Iris pigment epithelial cell (primary cell): ENCODE data around the gene CCNG2.
"Not testable (repeated sequence)": the region's sequence is repeated elsewhere in the genome, so short reads cannot be mapped to it uniquely, and the experiment has no call there.

Experiments
- DNase-seq: peaks from one replicate; pipeline ENCODE4 v3.0.0-alpha.2; 2011; ENCODE audit warnings: low read depth

Gene CCNG2, protein sequence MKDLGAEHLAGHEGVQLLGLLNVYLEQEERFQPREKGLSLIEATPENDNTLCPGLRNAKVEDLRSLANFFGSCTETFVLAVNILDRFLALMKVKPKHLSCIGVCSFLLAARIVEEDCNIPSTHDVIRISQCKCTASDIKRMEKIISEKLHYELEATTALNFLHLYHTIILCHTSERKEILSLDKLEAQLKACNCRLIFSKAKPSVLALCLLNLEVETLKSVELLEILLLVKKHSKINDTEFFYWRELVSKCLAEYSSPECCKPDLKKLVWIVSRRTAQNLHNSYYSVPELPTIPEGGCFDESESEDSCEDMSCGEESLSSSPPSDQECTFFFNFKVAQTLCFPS

DNA sequence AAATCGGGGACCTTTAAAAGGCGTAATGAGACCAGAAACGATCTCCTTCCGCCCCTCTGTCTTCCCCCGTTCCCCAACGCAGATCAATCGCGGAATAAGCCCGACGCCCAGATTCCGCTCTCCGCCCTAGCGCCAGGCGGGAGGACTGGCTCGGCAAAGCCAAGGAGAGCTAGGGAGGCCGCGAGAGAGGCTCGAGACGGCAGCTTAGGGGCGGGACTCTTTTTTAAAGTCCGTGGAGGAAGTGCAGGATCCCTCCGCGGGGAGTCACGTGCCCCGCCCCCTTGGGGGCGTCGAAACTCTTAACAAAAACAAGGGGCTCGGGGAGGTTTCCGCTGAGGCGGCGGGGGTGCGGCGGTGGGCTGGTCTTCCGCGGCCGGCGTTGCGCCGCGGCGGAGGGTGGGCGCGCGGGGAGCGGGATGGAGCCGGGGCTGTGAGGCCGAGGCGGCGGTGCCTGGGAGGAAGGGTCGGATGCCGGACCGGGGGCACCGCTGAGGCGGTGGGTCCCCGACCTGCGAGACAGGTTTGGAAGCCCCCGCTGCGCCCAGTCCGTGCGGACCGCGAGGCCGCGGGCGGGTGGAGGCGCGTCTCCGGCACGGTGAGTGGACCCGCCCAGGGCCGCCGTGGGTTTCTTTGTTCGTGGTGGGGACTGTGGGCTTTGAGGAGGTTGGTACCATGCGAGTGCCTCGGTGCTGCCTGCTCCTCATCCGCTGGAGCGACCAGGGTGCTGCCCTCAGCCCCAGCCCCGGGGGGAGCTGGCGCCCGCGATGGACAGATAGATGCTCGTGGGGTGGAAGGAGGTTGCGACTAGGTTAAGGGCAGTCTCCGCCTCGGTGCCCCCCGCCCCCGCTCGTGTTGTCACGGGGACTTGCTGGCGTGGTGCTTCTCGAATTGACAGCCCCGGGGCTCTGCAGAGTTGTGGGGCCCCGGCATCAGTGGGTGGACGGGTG lies at the start of gene CCNG2:
Gene CCNG2, plus strand, starts transcription at position 296 of the 947 bp plus-strand sequence. CDS start 1,326 bp downstream, outside the sequence.
- peak; percentile 90 for DNase-seq

DNA sequence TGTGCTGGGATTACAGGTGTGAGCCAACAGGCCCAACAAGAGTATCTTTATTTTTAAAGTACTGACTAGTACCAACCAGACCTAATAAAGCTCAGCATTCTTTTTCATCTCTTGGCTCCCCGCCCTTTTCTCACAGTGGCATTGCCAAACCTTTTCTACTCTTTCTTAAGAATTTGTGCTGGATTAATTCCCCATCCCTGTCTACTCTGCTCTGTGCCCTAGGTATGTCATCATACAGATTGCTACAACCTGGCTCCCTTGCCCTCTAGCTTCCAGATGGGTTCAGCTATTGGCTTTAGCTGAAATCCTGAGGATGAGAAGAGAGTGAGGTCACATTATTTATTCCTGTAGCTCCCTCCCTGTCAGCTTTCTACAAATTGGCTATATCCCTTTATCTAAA lies 46.3 kb upstream of the CCNG2 start:
- no peak for DNase-seq

DNA sequence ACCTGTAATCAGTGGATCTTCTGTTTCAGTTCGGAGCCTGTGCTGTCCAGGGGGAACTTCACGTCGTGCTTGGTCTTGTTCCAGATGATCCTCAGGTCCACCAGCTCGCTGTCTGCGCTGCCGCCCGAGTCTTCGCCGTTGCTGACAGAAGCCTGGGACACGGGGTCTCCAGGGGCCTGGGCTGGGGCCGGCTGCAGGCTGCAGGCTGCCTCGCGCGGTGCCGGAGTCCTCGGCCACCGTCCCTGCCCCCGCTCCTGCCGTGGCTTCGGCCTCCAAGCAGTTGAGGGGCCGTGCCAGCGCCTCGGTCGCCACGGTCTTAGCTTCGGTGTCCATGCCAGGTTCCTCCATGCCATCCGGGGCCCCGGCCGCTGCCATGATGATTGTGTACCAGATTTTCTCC lies 43.9 kb upstream of the CCNG2 start:
- DNase-seq = no peak

DNA sequence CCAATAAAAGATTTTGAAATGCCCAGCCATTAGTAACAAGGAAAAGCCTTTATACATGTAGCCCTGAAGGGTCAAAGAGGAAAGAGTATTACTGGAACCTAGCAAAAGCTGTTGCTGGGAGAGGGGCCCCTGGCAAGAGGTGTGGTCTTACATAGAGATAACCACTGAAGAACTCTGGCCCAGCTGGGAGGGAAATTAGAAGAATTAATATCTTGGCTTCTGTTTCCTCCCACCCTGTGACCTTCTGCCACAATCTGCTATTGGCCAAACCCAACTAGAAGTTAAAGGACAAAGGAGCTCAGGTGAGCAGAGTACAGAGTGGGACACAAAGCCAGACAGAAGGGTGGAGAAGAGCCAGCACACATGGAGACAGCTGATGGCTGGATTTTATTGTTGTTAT lies 39.3 kb upstream of the CCNG2 start:
- DNase-seq = no peak

DNA sequence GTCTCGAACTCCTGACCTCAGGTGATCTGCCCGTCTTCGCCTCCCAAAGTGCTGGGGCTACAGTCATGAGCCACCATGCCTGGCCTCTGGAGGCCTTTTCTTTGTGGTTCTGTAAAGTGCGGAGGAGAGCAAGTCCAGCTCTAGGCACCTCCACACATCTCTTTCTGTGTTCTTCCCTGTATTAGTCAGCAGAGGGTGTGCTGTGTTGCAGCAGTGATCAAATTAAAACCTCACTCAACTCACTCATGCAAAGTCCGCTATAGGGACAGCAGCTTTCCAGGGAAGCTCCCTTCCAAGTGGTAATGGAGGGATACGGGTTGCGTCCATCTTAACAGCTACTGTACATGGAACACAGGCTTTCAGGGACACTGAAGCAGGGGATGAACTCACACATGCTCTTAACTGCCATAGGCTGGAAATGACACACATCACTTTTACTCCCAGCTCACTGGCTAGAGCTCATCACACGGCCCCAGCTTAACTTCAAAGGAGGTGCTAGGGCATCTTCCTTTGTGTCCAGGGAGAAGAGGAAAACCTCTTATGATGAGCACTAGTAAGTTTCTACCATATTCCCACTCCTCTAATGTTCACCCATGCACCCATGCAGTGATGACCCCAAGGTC lies 36.0 kb upstream of the CCNG2 start:
- DNase-seq = no peak

DNA sequence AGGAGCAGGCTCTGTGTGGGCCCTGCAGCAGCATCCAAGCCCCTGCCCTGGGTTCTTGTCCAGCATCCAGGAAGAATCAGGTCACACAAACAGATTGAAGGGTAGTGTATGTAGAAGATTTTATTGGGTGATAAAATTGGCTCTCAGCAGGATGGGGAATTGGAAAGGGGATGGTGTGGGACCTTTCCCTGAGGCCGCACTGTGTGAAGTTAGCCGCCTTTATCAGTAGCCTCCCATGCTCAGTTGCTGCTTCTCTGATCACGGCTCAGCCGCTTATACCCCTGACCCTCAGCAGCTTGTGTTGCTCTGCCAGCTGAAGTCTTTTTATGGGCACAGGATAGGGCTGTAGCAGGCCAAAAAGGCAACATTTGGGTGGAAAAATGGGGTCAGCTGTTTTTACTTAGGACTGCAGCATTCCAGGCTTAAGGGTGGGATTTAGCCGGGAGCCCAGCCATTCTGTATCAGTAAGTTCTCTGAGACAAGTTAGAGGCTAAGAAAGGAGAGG lies 35.2 kb upstream of the CCNG2 start:
- no peak for DNase-seq

DNA sequence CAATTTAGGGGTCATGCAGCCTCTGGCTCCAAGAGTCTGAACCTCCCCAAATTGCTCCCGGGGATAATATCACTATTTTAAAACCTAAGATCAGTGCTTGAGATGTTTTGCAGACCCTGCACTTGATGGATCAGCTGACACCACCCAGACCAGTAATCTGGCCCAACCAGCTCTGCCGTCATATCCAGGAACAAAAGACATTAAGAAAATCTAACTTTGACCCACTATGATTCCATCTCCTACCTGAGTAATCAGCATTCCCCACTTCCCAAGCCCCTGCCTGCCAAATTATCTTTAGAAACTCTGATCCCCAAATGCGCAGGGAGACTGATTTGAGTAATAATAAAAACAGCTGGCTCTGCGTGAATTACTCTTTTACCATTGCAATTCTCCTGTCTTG lies 34.4 kb upstream of the CCNG2 start:
- DNase-seq = no peak

DNA sequence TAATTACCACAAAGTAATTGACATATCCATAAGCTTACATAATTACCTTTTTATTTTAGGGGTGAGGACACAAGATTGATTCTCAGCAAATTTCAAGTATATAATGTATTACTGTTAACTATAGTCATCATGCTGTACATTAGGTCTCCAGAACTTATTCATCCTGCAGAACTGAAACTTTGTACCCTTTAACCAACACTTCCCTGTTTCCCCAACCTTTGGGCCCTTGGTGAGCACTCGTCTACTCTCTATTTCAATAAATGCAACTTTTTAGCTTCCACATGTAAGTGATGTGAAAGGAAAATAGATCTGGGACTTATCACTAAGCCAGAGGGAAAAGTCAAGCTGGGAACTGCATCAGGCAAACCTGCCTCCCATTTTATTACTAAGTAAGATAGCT lies 33.6 kb upstream of the CCNG2 start:
- DNase-seq = no peak

DNA sequence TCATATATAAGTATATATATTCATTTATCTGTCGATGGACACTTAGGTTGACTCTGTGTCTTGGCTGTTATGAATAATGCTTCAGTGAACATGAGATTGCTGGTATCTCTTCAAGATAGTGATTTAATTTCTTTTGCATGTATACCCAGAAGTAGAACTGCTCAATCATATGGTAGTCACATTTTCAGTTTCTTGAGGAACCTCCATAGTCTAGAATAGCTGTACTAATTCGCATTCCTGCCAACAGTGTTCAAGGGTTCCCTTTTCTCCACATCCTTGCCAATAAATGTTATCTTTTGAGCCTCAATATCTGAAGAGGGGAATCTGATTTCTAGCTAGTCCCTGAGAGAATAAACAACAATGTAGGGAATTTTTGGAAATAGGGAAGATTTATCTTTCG lies 32.4 kb upstream of the CCNG2 start:
- DNase-seq = no peak

DNA sequence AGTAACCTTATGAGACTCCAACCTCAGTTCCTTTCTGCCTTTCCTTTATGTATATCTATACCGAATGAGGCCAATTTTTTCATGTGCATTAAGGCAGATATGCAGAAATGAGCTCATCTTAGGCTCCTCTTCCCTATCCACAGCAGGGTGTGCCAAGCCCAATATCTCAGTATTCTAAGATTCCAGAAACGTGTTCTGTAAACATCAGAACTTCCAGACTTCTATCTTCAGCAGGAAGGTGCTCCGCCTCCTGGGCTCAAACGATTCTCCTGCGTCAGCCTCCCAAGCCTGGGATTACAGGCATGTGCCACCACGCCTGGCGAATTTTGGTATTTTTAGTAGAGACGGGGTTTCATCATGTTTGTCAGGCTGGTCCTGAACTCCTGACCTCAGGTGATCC lies 31.0 kb upstream of the CCNG2 start:
- no peak for DNase-seq

DNA sequence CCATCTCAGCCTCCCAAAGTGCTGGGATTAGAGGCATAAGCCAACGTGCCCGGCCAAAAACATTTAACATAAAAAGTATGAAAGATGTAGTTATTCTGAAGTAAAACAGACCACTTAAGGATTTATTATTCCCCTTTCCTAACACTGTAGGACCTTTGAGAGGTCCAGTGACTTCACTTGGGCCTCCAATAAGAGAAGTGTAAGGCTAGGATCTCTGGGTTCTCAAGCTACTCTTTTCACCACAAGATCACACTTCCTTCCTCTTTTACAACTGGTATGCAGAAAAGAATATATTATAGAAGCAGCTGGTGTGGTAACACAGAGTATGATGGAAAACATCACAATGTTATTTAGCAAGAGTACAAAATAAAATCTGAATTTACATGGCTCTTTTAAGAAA lies 30.2 kb upstream of the CCNG2 start:
- no peak for DNase-seq

DNA sequence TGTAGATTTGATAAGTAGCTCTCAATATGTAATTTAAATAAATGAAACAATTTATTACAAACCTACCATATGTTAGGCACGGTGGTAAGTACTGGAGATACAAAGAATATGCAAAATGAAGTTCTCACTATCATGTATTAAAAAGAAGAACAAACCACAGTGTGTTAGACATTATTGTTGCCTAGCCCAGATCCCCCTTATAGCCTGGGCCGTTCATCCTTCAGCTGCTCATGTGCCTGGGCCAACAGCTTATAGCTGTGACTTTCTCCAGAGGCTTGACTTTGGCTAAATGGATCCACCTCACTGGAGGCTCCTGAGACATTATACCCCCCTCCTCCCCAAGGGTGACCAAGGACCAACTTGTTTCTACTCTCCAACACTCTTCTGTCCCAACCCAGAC lies 29.8 kb upstream of the CCNG2 start:
- DNase-seq = no peak

DNA sequence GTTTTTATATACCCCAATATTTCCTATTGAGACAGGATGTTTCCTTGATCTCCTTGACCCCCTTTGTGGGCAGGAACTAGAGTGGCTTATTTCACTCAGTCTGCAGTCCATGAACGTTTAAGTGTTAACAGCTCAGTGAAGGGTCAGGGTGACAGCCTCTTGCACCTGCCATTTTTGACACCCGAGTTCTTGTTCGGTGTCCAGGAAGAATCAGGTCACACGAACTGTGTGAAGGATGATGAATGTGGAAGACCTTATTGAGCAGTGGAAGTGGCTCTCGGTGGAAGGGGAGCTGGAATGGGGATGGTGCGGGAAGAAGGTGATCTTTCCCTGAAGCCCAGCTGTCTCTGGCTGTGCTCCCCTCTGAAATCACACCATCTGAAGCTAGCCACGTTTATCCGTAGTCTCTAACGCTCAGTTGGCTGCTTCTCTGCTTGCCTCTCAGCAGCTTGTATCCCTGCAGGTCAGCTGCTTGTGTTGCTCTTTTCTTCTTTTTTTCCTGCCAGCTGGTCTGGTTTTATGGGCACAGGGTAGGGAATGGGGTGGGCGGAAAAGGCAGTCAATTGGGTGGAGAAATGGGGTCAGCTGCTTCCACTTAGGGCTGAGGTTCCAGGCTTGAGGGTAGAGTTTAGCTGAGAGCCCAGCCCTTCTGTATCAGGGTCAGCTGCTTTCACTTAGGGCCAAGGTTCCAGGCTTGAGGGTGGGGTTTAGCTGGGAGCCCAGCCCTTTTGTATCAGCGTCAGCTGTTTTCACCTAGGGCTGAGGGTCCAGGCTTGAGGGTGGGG lies 29.0 kb upstream of the CCNG2 start:
- no peak for DNase-seq

DNA sequence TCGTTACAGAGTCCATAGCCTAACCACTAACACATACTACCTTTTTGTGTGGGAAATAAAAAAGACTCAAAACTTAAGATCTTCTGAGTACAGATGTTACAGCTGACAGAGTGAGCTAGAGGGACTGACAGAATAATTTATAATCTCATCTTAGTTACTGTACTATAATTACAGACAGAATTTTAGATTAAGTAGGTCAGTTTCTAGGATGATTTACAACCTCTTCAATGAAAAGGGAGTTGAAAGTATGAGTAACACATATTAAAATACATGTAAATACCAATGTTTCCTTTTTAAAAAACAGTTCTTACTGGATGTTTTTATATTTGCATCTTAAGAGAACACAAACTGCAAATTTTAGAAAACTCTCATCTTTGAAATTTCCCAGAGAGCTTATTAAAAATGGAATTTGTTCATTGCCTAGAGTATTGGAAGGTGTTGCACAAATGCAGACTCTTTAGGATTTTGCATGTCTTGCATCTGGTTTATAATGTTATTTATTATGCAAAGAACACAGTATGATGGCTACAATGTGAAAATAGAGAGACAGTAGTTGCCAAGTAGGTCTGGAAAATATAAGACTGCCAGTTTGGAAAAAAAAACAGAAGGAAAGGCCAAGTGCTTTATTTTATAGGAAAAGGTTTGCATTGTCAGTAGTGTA lies 24.2 kb upstream of the CCNG2 start:
- DNase-seq = no peak

DNA sequence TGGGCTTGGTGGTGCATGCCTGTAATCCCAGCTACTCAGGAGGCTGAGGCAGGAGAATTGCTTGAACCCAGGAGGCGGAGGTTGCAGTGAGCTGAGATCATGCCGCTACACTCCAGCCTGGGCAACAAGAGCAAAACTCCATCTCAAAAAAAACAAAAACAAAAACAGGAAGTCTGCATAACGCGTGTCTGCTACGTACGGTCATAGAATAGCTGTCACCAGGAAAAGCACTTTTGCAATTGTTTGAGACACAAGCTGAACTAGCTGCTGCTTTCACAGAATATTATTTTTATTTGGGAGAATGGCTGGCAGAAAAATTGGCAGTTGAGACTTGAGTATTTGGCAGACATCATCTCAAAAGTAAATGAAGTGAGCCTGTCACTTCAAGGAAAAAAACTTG lies 19.6 kb upstream of the CCNG2 start:
- not testable (repeated sequence) for DNase-seq

DNA sequence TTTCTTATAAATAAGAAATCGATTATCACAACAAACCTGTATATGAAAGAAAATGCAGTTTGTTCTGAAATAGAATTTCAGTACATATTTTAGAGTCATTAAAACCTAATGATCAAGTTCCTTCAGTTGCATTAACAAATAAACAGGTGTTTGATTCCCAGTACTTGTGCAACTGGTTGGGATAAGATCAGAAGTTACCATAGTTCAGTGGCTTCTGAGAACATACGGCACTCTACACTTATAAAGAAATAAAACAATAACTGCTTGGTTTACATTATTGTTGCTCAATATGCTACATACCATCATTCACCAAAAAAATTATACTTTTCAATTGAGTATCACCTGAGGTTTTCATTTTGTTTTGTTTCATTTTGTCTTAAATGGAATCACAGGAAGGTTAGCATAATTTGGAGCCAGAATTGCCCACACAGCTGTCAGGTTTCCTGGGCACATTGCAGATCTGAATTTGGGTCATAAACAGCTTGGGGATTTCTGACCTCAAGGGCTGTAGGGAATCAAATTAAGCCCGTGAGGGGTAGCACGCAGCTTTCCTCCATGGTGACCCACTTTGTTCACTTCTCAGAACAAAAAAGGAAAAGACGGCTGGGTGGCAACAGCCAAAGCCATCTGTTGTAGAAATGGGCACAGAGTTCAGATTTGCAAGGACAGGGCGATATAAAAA lies 14.9 kb upstream of the CCNG2 start:
- no peak for DNase-seq

DNA sequence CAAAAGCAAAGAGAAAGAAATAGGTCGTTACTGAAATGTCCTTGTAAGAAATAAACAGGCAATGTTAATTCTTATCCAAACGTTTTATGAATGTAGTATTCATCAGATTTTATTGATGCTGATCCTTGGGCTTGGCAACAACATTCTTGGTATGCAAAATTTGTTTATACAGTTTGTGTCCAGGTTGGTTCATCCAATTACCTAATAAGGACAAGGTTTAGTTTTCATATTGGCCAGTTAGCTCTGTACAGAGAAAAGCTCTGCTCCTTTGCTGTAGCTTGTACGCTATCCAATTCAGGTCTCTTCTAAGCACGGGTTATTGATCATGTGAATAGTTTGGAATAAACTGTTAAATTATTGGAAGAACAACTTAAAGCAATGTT lies 14.4 kb upstream of the CCNG2 start:
- no peak for DNase-seq

DNA sequence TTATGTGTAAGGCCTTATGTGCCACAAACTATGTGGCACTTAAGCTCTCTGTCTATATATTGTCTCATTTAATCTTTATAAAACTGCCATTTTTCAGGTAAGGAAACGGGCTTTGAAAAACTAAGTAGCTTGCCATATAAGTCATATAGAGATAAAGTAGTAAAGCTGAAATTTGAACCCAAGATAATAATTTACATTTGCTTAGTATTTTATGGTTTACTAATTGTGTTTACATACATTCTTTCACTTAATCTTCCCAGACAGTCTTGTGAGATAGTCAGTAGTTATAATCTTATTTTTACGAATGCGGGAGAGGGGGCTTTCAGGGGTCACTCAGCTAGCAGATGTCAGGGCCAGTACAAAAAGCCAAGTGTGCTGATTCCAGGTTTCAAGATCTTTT lies 13.9 kb upstream of the CCNG2 start:
- no peak for DNase-seq

DNA sequence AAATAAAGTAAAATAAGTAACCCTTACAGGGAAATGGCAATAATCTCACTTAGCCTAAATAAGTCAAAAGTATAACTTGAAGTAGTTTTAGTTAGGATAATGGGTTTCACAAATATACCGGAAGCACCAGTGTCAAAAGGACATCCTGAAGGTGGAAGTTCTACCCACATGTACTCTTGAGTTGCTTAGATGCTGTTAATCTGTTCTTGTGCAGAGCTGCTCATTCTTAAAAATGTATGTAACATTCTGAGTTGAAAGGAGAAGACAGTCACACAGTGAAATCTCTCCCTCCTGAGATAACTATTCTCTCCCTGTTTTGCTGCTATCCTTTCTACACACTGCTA lies 11.2 kb upstream of the CCNG2 start:
- DNase-seq = no peak

DNA sequence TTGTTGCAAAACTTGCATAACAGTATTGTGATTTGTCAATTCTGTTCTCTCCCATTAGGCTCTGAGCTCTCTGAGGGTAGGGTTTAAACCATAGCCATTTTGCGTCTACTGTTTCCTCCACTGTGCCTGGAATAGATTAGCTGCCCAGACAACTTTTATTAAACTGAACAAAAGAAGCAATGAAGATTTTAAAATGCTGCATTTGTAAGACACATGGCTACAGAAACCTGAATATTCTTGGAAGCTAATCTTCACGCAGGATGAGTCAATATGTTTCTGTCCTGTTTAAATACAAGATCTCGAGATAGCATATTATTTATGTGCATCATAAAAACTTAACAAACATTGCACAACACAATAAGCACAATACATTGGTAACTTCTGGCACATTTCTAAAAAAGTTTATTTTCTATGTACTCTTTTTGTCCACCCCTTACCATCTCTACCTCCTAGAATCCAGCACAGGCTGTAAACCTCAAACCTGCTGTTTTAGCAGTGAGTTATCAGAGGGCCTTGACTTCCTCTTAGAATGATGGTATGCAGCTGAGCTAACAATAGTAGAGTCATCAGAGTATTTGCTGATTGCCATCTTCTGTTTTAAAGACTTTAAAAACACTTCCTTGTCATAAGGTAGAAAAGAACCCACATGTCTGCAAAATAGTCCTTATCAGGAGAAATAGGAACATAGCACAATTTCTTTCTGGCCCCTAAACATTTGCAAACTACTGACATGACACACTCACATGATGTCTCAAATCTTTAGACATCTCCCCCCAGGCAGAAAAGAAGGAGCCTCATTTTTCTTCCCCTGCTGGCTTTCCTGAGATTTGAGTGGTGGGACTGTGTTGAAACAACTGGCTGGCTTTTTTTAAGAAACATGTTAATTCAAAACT lies 10.6 kb upstream of the CCNG2 start:
- DNase-seq = peak; percentile 10
